Panc1 (cell line): ENCODE measurements around the gene DYDC1. TPM values are rescaled to one million over a fixed set of nuclear protein-coding genes. Genes with fewer than 3 reads are reported as not detected.

ENCODE experiments used
- ATAC-seq: fragments of 200-7000 bp; cut with Tn5 transposase; 2 replicates; pipeline ENCODE4 v1.9.1; 2020; ENCODE audit warnings: mild to moderate bottlenecking, moderate library complexity
- BruUV-seq: library from RNA; stranded (reverse); fragments of 400-500 nt; replicated peaks from 2 replicates; lab custom pipeline; 2021; lab: Mats Ljungman, UMichigan
- CTCF ChIA-PET: fragments of 300-600 bp; sonication (Branson Sonifier 250); formaldehyde crosslinking; loops from one replicate; lab custom pipeline; 2022; ENCODE audit warnings: antibody characterized with exemption; lab: Charles Lee
- POLR2A ChIA-PET: fragments of 300-600 bp; sonication (Branson Sonifier 250); formaldehyde crosslinking; loops from one replicate; lab custom pipeline; 2022; ENCODE audit warnings: antibody characterized with exemption; lab: Charles Lee
- DNase-seq: peaks from one replicate; pipeline ENCODE4 v3.0.0-alpha.2; 2010; ENCODE audit warnings: low read depth, low spot score
- H3K27ac ChIP-seq: 2 replicates; pipeline ENCODE4 v1.5.1; 2011; ENCODE audit warnings: mild to moderate bottlenecking, low read length, inconsistent platforms
- H3K27me3 ChIP-seq: fragments of 200-500 bp; sonication (Bioruptor generic); 2 replicates; pipeline ENCODE4 v1.6.0; 2014; ENCODE audit warnings: low read length, inconsistent platforms; ENCODE audit not compliant: control insufficient read depth, insufficient read depth
- H3K36me3 ChIP-seq: fragments of 200-500 bp; sonication (Bioruptor generic); 2 replicates; pipeline ENCODE4 v1.5.1; 2014; ENCODE audit warnings: inconsistent platforms, mild to moderate bottlenecking, low read length, moderate library complexity; ENCODE audit not compliant: control insufficient read depth, insufficient read depth
- H3K4me1 ChIP-seq: 2 replicates; pipeline ENCODE4 v1.5.1; 2011; ENCODE audit warnings: inconsistent platforms, mild to moderate bottlenecking, low read length, moderate library complexity; ENCODE audit not compliant: control insufficient read depth, insufficient read depth
- H3K4me3 ChIP-seq, 2 experiments: 2 replicates each; pipeline ENCODE4 v1.5.1; 2011 to 2012; ENCODE audit warnings: low read depth in 2 of 2, low read length in 2 of 2, mild to moderate bottlenecking in 2 of 2, inconsistent platforms in 1 of 2, moderate library complexity in 1 of 2
- H3K9me3 ChIP-seq: fragments of 200-500 bp; sonication (Bioruptor generic); 2 replicates; pipeline ENCODE4 v1.5.1; 2014; ENCODE audit warnings: low read depth, mild to moderate bottlenecking, inconsistent platforms, low read length, moderate library complexity; ENCODE audit not compliant: control insufficient read depth, insufficient read depth
- POLR2AphosphoS5 ChIP-seq: IDR thresholded peaks from 2 replicates; pipeline ENCODE4 v1.6.1; 2012; ENCODE audit warnings: mild to moderate bottlenecking, low read depth, low read length, moderate library complexity
- SIN3A ChIP-seq: IDR thresholded peaks from 2 replicates; pipeline ENCODE4 v1.6.1; 2012; ENCODE audit warnings: low read depth, mild to moderate bottlenecking, low read length, moderate library complexity, borderline replicate concordance; ENCODE audit not compliant: insufficient read depth
- TCF7L2 ChIP-seq: IDR thresholded peaks from 2 replicates; pipeline ENCODE4 v1.6.1; 2011; ENCODE audit warnings: mild to moderate bottlenecking, low read depth, low read length, inconsistent platforms
- in situ Hi-C: cut with HindIII; loops from 2 replicates; pipeline ENCODE4 v1.10.0; 2016; ENCODE audit warnings: low sequenced_read_pairs, low pct_unique_long_range_greater_than_20kb
- intact Hi-C: fragments of 100-400 bp; cut with micrococcal nuclease; formaldehyde crosslinking; loops from one replicate; pipeline ENCODE4 v1.10.0; 2022; ENCODE audit not compliant: unreplicated experiment
- total RNA-seq: library from RNA; stranded (reverse); gene quantifications from one replicate; pipeline ENCODE4 v1.2.1, GENCODE V29; 2021; ENCODE audit not compliant: unreplicated experiment
- TF ChIP-seq, protein P1 (sequence below), 2 experiments: IDR thresholded peaks; 2 replicates each; pipeline ENCODE4 v1.6.1; 2011 to 2012; ENCODE audit warnings: low read depth in 2 of 2, control low read depth in 1 of 2, low read length in 1 of 2, mild to moderate bottlenecking in 1 of 2, moderate library complexity in 1 of 2; ENCODE audit not compliant: insufficient read depth in 1 of 2
- TF ChIP-seq, protein P2 (sequence below): fragments of 450-650 bp; IDR thresholded peaks from 2 replicates; pipeline ENCODE4 v1.5.1; 2017; ENCODE audit warnings: mild to moderate bottlenecking

DYDC1 gene
- total RNA-seq, 1 experiment from 2014 or later: not detected

DNA sequence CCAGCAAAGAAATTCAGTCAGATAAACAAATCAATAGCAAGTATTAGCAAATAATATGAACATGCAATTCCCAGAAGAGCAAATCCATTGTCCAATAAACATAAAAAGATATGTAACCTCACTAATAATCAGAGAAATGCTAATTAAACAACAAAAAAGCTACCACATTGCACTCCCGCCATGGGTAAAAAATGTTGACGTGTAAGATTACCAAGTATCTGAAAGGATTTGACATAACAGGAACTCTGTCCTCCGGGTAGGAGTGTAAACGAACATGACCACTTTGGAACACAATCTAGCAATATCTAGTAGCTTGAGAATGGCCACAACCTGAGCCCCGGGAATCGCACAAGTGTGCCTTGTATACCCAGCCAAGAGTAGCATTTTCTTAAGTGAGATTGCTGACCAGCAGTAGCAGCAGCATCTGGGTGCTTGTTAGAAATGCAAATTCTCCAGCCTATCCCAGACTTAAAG lies 31.6 kb downstream of the DYDC1 start:
- TF ChIP-seq, protein P1, sequence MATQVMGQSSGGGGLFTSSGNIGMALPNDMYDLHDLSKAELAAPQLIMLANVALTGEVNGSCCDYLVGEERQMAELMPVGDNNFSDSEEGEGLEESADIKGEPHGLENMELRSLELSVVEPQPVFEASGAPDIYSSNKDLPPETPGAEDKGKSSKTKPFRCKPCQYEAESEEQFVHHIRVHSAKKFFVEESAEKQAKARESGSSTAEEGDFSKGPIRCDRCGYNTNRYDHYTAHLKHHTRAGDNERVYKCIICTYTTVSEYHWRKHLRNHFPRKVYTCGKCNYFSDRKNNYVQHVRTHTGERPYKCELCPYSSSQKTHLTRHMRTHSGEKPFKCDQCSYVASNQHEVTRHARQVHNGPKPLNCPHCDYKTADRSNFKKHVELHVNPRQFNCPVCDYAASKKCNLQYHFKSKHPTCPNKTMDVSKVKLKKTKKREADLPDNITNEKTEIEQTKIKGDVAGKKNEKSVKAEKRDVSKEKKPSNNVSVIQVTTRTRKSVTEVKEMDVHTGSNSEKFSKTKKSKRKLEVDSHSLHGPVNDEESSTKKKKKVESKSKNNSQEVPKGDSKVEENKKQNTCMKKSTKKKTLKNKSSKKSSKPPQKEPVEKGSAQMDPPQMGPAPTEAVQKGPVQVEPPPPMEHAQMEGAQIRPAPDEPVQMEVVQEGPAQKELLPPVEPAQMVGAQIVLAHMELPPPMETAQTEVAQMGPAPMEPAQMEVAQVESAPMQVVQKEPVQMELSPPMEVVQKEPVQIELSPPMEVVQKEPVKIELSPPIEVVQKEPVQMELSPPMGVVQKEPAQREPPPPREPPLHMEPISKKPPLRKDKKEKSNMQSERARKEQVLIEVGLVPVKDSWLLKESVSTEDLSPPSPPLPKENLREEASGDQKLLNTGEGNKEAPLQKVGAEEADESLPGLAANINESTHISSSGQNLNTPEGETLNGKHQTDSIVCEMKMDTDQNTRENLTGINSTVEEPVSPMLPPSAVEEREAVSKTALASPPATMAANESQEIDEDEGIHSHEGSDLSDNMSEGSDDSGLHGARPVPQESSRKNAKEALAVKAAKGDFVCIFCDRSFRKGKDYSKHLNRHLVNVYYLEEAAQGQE (IDR thresholded peaks at IDR 0.05; ENCODE audit: insufficient read depth in 1 of 2, low read depth in 2 of 2, low read length in 1 of 2): no peak
- no peak for TF ChIP-seq POLR2AphosphoS5
- no peak for TF ChIP-seq TCF7L2
- TF ChIP-seq, protein P2, sequence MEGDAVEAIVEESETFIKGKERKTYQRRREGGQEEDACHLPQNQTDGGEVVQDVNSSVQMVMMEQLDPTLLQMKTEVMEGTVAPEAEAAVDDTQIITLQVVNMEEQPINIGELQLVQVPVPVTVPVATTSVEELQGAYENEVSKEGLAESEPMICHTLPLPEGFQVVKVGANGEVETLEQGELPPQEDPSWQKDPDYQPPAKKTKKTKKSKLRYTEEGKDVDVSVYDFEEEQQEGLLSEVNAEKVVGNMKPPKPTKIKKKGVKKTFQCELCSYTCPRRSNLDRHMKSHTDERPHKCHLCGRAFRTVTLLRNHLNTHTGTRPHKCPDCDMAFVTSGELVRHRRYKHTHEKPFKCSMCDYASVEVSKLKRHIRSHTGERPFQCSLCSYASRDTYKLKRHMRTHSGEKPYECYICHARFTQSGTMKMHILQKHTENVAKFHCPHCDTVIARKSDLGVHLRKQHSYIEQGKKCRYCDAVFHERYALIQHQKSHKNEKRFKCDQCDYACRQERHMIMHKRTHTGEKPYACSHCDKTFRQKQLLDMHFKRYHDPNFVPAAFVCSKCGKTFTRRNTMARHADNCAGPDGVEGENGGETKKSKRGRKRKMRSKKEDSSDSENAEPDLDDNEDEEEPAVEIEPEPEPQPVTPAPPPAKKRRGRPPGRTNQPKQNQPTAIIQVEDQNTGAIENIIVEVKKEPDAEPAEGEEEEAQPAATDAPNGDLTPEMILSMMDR: no peak
- no peak for TF ChIP-seq SIN3A
- no peaks in the 10 kb centered on the region for H3K4me1 ChIP-seq
- POLR2A ChIA-PET: no interaction called here

DNA sequence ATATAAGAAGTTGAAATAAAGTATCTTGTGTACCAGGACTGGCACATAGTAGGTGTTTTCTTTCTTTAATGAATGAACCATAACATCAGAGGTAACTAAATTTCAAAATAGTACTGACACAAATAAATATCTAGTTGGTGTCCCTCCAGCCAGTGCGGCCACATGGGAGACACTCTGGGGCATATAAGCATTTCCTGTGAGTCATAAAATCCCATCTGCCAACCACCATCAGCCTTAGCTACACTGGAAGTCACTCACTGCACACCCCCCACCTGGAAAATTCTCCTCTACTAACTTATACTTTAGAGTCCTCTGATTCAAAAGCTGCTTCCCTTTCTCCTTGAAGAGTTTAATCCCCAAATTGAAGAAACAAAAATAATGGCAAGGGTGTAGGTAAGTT lies 32.5 kb downstream of the DYDC1 start:
- Histone ChIP-seq H3K36me3 (no peaks in the 10 kb centered on the region), H3K4me1 (no peaks in the 10 kb centered on the region), H3K27me3 (peaks cover 14% of the 10 kb centered on the region), H3K9me3 (no peaks in the 10 kb centered on the region), H3K27ac (no peak overlapping the region), H3K4me3 (no peak overlapping the region)
- intact Hi-C loops (no loop called here), in situ Hi-C loops (no loop called here)
- no peak for TF ChIP-seq SIN3A
- TF ChIP-seq, protein P2: no peak
- TF ChIP-seq, protein P1 (IDR thresholded peaks at IDR 0.05; ENCODE audit: insufficient read depth in 1 of 2, low read depth in 2 of 2, low read length in 1 of 2): no peak
- TF ChIP-seq POLR2AphosphoS5: no peak
- TF ChIP-seq TCF7L2: no peak
- ATAC-seq (no peak), DNase-seq (no peak)
- BruUV-seq: no TSS peak
- ChIA-PET POLR2A (no interaction called here), CTCF (no interaction called here)

More for the DNA sequence above, 31.6 kb downstream of the DYDC1 start:
- in situ Hi-C loops: no loop called here
- no peaks in the 10 kb centered on the region for H3K36me3 ChIP-seq
- intact Hi-C loops: no loop called here
- no TSS peak for BruUV-seq
- no peak overlapping the region for H3K27ac ChIP-seq
- H3K9me3 ChIP-seq: no peaks in the 10 kb centered on the region
- ATAC-seq: no peak
- no peak for DNase-seq
- H3K4me3 ChIP-seq: no peak overlapping the region
- CTCF ChIA-PET: no interaction called here
- H3K27me3 ChIP-seq: peaks cover 17% of the 10 kb centered on the region
